ENCODE data around the gene WASF3.

WASF3 gene

GRCh38 chr13:26589226-26589625, 31.7 kb downstream of the WASF3 start:
- peaks cover 56% of the 10 kb centered on the region for H3K27me3 ChIP-seq (ENCODE audit: low read depth, low read length)
- no peak overlapping the region for H3K9ac ChIP-seq (ENCODE audit: low read length)
- no peak overlapping the region for H2AFZ ChIP-seq (ENCODE audit: low read depth, low read length)
- TF ChIP-seq EZH2phosphoT487 (IDR thresholded peaks at IDR 0.05; ENCODE audit: low read depth) (no peak), CTCF (IDR thresholded peaks at IDR 0.05; ENCODE audit: low read depth, low read length) (no peak)
- H3K4me3 ChIP-seq (ENCODE audit: low read length) = no peak overlapping the region
- no peaks in the 10 kb centered on the region for H4K20me1 ChIP-seq (ENCODE audit: insufficient read depth, low read length)
- no peaks in the 10 kb centered on the region for H3K79me2 ChIP-seq (ENCODE audit: low read length)
- H3K36me3 ChIP-seq (replicated peaks; ENCODE audit: low read depth, low read length) = no peaks in the 10 kb centered on the region
- no peak overlapping the region for H3K4me2 ChIP-seq (ENCODE audit: low read length)
- H3K27ac ChIP-seq (ENCODE audit: low read length) = no peak overlapping the region
- no peaks in the 10 kb centered on the region for H3K4me1 ChIP-seq (ENCODE audit: low read length)
- no peaks in the 10 kb centered on the region for H3K9me3 ChIP-seq (ENCODE audit: insufficient read depth, low read length)

DNA sequence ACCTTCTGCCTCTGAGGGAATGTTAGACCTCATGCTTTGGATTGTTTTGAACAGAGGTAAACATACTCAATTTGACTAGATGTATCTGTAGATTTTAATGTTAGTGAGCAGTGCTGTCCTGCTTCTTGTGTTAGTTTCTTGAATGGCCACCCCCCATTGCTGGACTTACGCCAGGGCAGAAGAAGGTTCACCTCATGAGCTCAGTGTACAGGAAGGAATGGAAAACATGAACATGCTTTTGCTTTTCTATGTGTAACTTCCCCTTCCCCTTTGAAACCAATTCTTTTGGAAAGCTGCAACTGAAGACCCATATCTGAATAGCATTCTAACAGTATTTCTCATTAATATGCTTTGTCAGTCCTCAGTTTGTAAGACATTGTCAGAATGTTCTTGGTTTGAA, 32.3 kb downstream of the WASF3 start:
- TF ChIP-seq EZH2phosphoT487 (IDR thresholded peaks at IDR 0.05; ENCODE audit: low read depth) (no peak), CTCF (IDR thresholded peaks at IDR 0.05; ENCODE audit: low read depth, low read length) (no peak)

GRCh38 chr13:26590379-26590778, 32.9 kb downstream of the WASF3 start:
- Histone ChIP-seq H4K20me1 (ENCODE audit: insufficient read depth, low read length) (no peaks in the 10 kb centered on the region), H3K27ac (ENCODE audit: low read length) (no peak overlapping the region), H3K27me3 (ENCODE audit: low read depth, low read length) (peaks cover 51% of the 10 kb centered on the region), H3K4me1 (ENCODE audit: low read length) (no peaks in the 10 kb centered on the region), H3K9me3 (ENCODE audit: insufficient read depth, low read length) (no peaks in the 10 kb centered on the region), H3K4me3 (ENCODE audit: low read length) (no peak overlapping the region), H3K9ac (ENCODE audit: low read length) (no peak overlapping the region), H2AFZ (ENCODE audit: low read depth, low read length) (no peak overlapping the region), H3K4me2 (ENCODE audit: low read length) (no peak overlapping the region), H3K36me3 (replicated peaks; ENCODE audit: low read depth, low read length) (no peaks in the 10 kb centered on the region), H3K79me2 (ENCODE audit: low read length) (no peaks in the 10 kb centered on the region)
- TF ChIP-seq EZH2phosphoT487 (IDR thresholded peaks at IDR 0.05; ENCODE audit: low read depth) = no peak
- no peak for TF ChIP-seq CTCF (IDR thresholded peaks at IDR 0.05; ENCODE audit: low read depth, low read length)

More for the DNA sequence above, 32.3 kb downstream of the WASF3 start:
- no peaks in the 10 kb centered on the region for H3K9me3 ChIP-seq (ENCODE audit: insufficient read depth, low read length)
- no peak overlapping the region for H3K27ac ChIP-seq (ENCODE audit: low read length)
- H3K9ac ChIP-seq (ENCODE audit: low read length) = no peak overlapping the region
- no peaks in the 10 kb centered on the region for H3K4me1 ChIP-seq (ENCODE audit: low read length)
- peaks cover 53% of the 10 kb centered on the region for H3K27me3 ChIP-seq (ENCODE audit: low read depth, low read length)
- no peak overlapping the region for H3K4me3 ChIP-seq (ENCODE audit: low read length)
- no peaks in the 10 kb centered on the region for H4K20me1 ChIP-seq (ENCODE audit: insufficient read depth, low read length)
- no peaks in the 10 kb centered on the region for H3K36me3 ChIP-seq (replicated peaks; ENCODE audit: low read depth, low read length)
- H3K4me2 ChIP-seq (ENCODE audit: low read length) = no peak overlapping the region
- H3K79me2 ChIP-seq (ENCODE audit: low read length) = no peaks in the 10 kb centered on the region
- no peak overlapping the region for H2AFZ ChIP-seq (ENCODE audit: low read depth, low read length)

DNA sequence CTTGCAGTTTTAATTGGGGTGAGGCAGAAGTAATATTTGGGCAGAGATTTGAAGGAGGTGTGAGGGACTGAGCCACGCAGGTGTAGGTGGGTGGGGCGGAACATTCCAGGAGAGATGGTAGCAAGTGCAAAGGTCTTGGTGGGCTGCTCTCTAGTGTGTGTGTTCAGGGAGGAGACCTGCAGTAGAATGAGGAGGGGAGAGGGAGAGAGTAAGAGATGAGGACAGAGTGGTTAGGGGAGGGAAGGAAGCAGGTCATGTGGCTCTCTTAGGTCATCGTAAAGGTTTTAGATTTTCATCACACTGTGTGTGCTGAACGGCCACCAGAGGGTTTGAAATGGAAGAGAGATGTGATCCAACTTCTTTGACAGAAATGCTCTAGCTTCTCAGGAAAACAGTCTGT, 33.5 kb downstream of the WASF3 start:
- Histone ChIP-seq H3K4me2 (ENCODE audit: low read length) (no peak overlapping the region), H3K9ac (ENCODE audit: low read length) (no peak overlapping the region), H3K9me3 (ENCODE audit: insufficient read depth, low read length) (no peaks in the 10 kb centered on the region), H4K20me1 (ENCODE audit: insufficient read depth, low read length) (no peaks in the 10 kb centered on the region), H3K27me3 (ENCODE audit: low read depth, low read length) (peaks cover 51% of the 10 kb centered on the region), H3K4me1 (ENCODE audit: low read length) (no peaks in the 10 kb centered on the region), H3K27ac (ENCODE audit: low read length) (no peak overlapping the region), H3K79me2 (ENCODE audit: low read length) (no peaks in the 10 kb centered on the region), H2AFZ (ENCODE audit: low read depth, low read length) (no peak overlapping the region), H3K4me3 (ENCODE audit: low read length) (no peak overlapping the region), H3K36me3 (replicated peaks; ENCODE audit: low read depth, low read length) (no peaks in the 10 kb centered on the region)
- no peak for TF ChIP-seq EZH2phosphoT487 (IDR thresholded peaks at IDR 0.05; ENCODE audit: low read depth)
- TF ChIP-seq CTCF (IDR thresholded peaks at IDR 0.05; ENCODE audit: low read depth, low read length) = no peak
